ENCODE measurements around the gene HUS1. TPM values are rescaled to one million over a fixed set of nuclear protein-coding genes. Genes with fewer than 3 reads are reported as not detected.
A peak's percentile ranks its signal among the peaks of the same experiment; 100 is the strongest.

Gene HUS1
- total RNA-seq, 1 donor from 2014 or later, result 34.4 TPM

- Mint-ChIP-seq H3K27me3 (ENCODE audit: low read depth, unreplicated experiment) (no peaks in the 10 kb centered on the region), H3K27ac (ENCODE audit: unreplicated experiment) (no peak overlapping the region), H3K36me3 (ENCODE audit: low read depth, unreplicated experiment) (peaks cover 22% of the 10 kb centered on the region), H3K4me1 (ENCODE audit: low read depth, unreplicated experiment) (peaks cover 22% of the 10 kb centered on the region), H3K4me3 (ENCODE audit: unreplicated experiment) (no peak overlapping the region), H3K9me3 (ENCODE audit: unreplicated experiment) (no peaks in the 10 kb centered on the region)
- FAIRE-seq (peak; percentile 67), DNase-seq (ENCODE audit: low read depth) (no peak)
- TF ChIP-seq, protein P1, sequence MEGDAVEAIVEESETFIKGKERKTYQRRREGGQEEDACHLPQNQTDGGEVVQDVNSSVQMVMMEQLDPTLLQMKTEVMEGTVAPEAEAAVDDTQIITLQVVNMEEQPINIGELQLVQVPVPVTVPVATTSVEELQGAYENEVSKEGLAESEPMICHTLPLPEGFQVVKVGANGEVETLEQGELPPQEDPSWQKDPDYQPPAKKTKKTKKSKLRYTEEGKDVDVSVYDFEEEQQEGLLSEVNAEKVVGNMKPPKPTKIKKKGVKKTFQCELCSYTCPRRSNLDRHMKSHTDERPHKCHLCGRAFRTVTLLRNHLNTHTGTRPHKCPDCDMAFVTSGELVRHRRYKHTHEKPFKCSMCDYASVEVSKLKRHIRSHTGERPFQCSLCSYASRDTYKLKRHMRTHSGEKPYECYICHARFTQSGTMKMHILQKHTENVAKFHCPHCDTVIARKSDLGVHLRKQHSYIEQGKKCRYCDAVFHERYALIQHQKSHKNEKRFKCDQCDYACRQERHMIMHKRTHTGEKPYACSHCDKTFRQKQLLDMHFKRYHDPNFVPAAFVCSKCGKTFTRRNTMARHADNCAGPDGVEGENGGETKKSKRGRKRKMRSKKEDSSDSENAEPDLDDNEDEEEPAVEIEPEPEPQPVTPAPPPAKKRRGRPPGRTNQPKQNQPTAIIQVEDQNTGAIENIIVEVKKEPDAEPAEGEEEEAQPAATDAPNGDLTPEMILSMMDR (IDR thresholded peaks at IDR 0.05; ENCODE audit: insufficient read depth, low read depth, low read length), result no peak
- no peak for TF ChIP-seq EZH2 (IDR thresholded peaks at IDR 0.05; ENCODE audit: insufficient read depth, low read length)
- Histone ChIP-seq H4K20me1 (ENCODE audit: insufficient read depth, low read length) (no peaks in the 10 kb centered on the region), H3K4me2 (ENCODE audit: low read length) (no peak overlapping the region), H3K4me3 (ENCODE audit: insufficient read depth, low read depth, low read length) (no peak overlapping the region), H3K36me3 (ENCODE audit: insufficient read depth, low read length) (peaks cover 9% of the 10 kb centered on the region), H3K9me3 (ENCODE audit: insufficient read depth, low read depth, low read length) (no peaks in the 10 kb centered on the region), H3K79me2 (ENCODE audit: insufficient read depth, low read length) (peaks cover 4% of the 10 kb centered on the region), H3K4me1 (ENCODE audit: insufficient read depth, low read length) (peaks cover 13% of the 10 kb centered on the region), H3K27ac (ENCODE audit: low read depth, low read length) (no peak overlapping the region), H3K27me3 (ENCODE audit: insufficient read depth, low read length) (no peaks in the 10 kb centered on the region), H2AFZ (ENCODE audit: low read depth, low read length) (no peak overlapping the region), H3K9ac (ENCODE audit: low read length) (no peak overlapping the region)
These were observed 22.3 kb downstream of the HUS1 start for GRCh38 chr7:47957156-47957555.

DNA sequence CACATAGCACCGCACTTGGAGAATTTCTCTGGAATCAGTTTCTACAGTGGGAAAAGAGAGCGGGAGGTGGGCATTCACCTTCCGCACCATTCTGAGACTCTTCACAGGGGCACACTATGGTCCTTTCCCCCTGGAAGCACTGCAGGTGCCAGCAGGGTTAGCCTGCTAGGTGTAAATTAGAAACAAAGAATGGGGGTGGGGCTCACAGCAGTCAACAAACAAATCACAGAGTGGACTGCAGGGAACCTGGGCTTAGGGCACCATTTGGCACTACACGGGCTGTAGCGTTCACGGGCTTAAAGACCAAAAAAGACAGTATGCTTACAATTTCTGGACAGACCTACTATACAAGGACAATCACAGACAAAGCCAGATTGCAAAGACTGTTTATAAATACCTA, 23.2 kb downstream of the HUS1 start:
- Mint-ChIP-seq H3K27ac (ENCODE audit: unreplicated experiment) (no peak overlapping the region), H3K9me3 (ENCODE audit: unreplicated experiment) (no peaks in the 10 kb centered on the region), H3K36me3 (ENCODE audit: low read depth, unreplicated experiment) (peaks cover 16% of the 10 kb centered on the region), H3K27me3 (ENCODE audit: low read depth, unreplicated experiment) (no peaks in the 10 kb centered on the region), H3K4me3 (ENCODE audit: unreplicated experiment) (no peak overlapping the region), H3K4me1 (ENCODE audit: low read depth, unreplicated experiment) (peaks cover 22% of the 10 kb centered on the region)
- Histone ChIP-seq H3K36me3 (ENCODE audit: insufficient read depth, low read length) (peaks cover 6% of the 10 kb centered on the region), H3K4me1 (ENCODE audit: insufficient read depth, low read length) (peaks cover 13% of the 10 kb centered on the region), H2AFZ (ENCODE audit: low read depth, low read length) (no peak overlapping the region), H3K9me3 (ENCODE audit: insufficient read depth, low read depth, low read length) (no peaks in the 10 kb centered on the region), H3K4me3 (ENCODE audit: insufficient read depth, low read depth, low read length) (no peak overlapping the region), H3K4me2 (ENCODE audit: low read length) (no peak overlapping the region), H3K27ac (ENCODE audit: low read depth, low read length) (no peak overlapping the region), H3K9ac (ENCODE audit: low read length) (no peak overlapping the region), H3K27me3 (ENCODE audit: insufficient read depth, low read length) (no peaks in the 10 kb centered on the region), H3K79me2 (ENCODE audit: insufficient read depth, low read length) (peaks cover 4% of the 10 kb centered on the region), H4K20me1 (ENCODE audit: insufficient read depth, low read length) (no peaks in the 10 kb centered on the region)
- no peak for DNase-seq (ENCODE audit: low read depth)
- TF ChIP-seq, protein P1 (IDR thresholded peaks at IDR 0.05; ENCODE audit: insufficient read depth, low read depth, low read length), result no peak
- TF ChIP-seq EZH2 (IDR thresholded peaks at IDR 0.05; ENCODE audit: insufficient read depth, low read length), result no peak
- no peak for FAIRE-seq

- H3K36me3 ChIP-seq (ENCODE audit: insufficient read depth, low read length), result no peaks in the 10 kb centered on the region
- Mint-ChIP-seq H3K27ac (ENCODE audit: unreplicated experiment) (peak overlapping the region; percentile 86), H3K4me3 (ENCODE audit: unreplicated experiment) (peak overlapping the region; percentile 47), H3K36me3 (ENCODE audit: low read depth, unreplicated experiment) (peaks cover 8% of the 10 kb centered on the region), H3K27me3 (ENCODE audit: low read depth, unreplicated experiment) (no peaks in the 10 kb centered on the region), H3K4me1 (ENCODE audit: low read depth, unreplicated experiment) (peaks cover 26% of the 10 kb centered on the region), H3K9me3 (ENCODE audit: unreplicated experiment) (no peaks in the 10 kb centered on the region)
- FAIRE-seq (peak; percentile 47), DNase-seq (ENCODE audit: low read depth) (peak; percentile 95)
- H3K27me3 ChIP-seq (ENCODE audit: insufficient read depth, low read length), result no peaks in the 10 kb centered on the region
- no peaks in the 10 kb centered on the region for H3K9me3 ChIP-seq (ENCODE audit: insufficient read depth, low read depth, low read length)
- H2AFZ ChIP-seq (ENCODE audit: low read depth, low read length), result no peak overlapping the region
- H3K27ac ChIP-seq (ENCODE audit: low read depth, low read length), result peak overlapping the region; percentile 82
- no peaks in the 10 kb centered on the region for H4K20me1 ChIP-seq (ENCODE audit: insufficient read depth, low read length)
- TF ChIP-seq, protein P1 (IDR thresholded peaks at IDR 0.05; ENCODE audit: insufficient read depth, low read depth, low read length), result no peak
- no peak for TF ChIP-seq EZH2 (IDR thresholded peaks at IDR 0.05; ENCODE audit: insufficient read depth, low read length)
- H3K79me2 ChIP-seq (ENCODE audit: insufficient read depth, low read length), result peaks cover 4% of the 10 kb centered on the region
- peaks cover 13% of the 10 kb centered on the region for H3K4me1 ChIP-seq (ENCODE audit: insufficient read depth, low read length)
- peak overlapping the region; percentile 7 for H3K4me3 ChIP-seq (ENCODE audit: insufficient read depth, low read depth, low read length)
- peak overlapping the region; percentile 64 for H3K9ac ChIP-seq (ENCODE audit: low read length)
- H3K4me2 ChIP-seq (ENCODE audit: low read length), result peak overlapping the region; percentile 54
These were observed 25.0 kb downstream of the HUS1 start for GRCh38 chr7:47954231-47954911.

Data from astrocyte (in vitro differentiated cells and primary cell).